Calu3 (cell line): Measurements from ENCODE around the gene BCAS3. TPM values are rescaled to one million over a fixed set of nuclear protein-coding genes. Genes with fewer than 3 reads are reported as not detected.
"Not testable (repeated sequence)": the region's sequence is repeated elsewhere in the genome, so short reads cannot be mapped to it uniquely, and the experiment has no call there.

Experiments
- BruUV-seq: library from RNA; stranded (reverse); fragments of 400-500 nt; replicated peaks from 2 replicates; lab custom pipeline; 2021; lab: Mats Ljungman, UMichigan
- CTCF ChIA-PET: fragments of 300-600 bp; sonication (Branson Sonifier 250); formaldehyde crosslinking; loops from one replicate; lab custom pipeline; 2022; ENCODE audit warnings: antibody characterized with exemption; lab: Charles Lee
- DNase-seq: peaks from one replicate; pipeline ENCODE4 v3.0.0; 2022
- H3K27ac Mint-ChIP-seq: one replicate; pipeline ENCODE4 v1.8.0; 2022; ENCODE audit warnings: mixed read lengths; ENCODE audit not compliant: unreplicated experiment
- H3K27me3 Mint-ChIP-seq: one replicate; pipeline ENCODE4 v1.8.0; 2022; ENCODE audit warnings: mixed read lengths; ENCODE audit not compliant: unreplicated experiment
- H3K36me3 Mint-ChIP-seq: one replicate; pipeline ENCODE4 v1.8.0; 2022; ENCODE audit warnings: mild to moderate bottlenecking, moderate library complexity, mixed read lengths; ENCODE audit not compliant: insufficient read depth, unreplicated experiment
- H3K4me1 Mint-ChIP-seq: one replicate; pipeline ENCODE4 v1.8.0; 2022; ENCODE audit warnings: mild to moderate bottlenecking, low read depth, mixed read lengths; ENCODE audit not compliant: unreplicated experiment
- H3K4me3 Mint-ChIP-seq: one replicate; pipeline ENCODE4 v1.8.0; 2022; ENCODE audit warnings: mild to moderate bottlenecking, low read depth, moderate library complexity, mixed read lengths; ENCODE audit not compliant: unreplicated experiment
- H3K9me3 Mint-ChIP-seq: one replicate; pipeline ENCODE4 v1.8.0; 2022; ENCODE audit warnings: low read depth, mixed read lengths; ENCODE audit not compliant: unreplicated experiment
- intact Hi-C: fragments of 100-400 bp; cut with micrococcal nuclease; formaldehyde crosslinking; loops from one replicate; pipeline ENCODE4 v1.10.0; 2022; ENCODE audit not compliant: unreplicated experiment
- total RNA-seq: library from RNA; stranded (reverse); gene quantifications from 2 replicates; pipeline ENCODE4 v1.2.3, GENCODE V29; 2022
- TF ChIP-seq, protein P1 (sequence below): fragments of 200-600 bp; IDR thresholded peaks from one replicate; pipeline ENCODE4 v1.8.0; 2022; ENCODE audit warnings: antibody characterized with exemption; ENCODE audit not compliant: unreplicated experiment

Gene BCAS3
- total RNA-seq, 1 experiment from 2014 or later = 10.9 TPM

DNA sequence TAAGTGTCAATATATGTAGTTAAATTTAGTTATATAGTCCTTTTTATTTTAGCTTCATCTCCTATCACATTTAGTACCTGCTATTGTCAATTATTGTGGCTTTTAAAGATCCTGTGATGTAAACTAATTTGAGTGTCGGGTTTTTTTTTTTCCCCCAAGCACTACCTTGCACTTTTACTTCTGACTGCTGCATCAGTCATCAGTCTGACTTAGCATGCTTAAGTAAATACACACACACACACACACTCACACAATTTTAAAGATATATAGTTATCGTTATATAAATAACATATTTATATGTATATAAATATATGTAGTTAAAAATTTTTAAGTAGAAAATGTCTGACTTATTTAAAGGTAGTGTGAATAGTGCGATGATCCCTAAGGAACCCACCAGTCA, 127.2 kb downstream of the BCAS3 start:
- Mint-ChIP-seq H3K4me1 (no peaks in the 10 kb centered on the region), H3K4me3 (no peak overlapping the region), H3K27ac (no peak overlapping the region), H3K9me3 (no peaks in the 10 kb centered on the region), H3K27me3 (no peaks in the 10 kb centered on the region), H3K36me3 (no peaks in the 10 kb centered on the region)
- TF ChIP-seq, protein P1, sequence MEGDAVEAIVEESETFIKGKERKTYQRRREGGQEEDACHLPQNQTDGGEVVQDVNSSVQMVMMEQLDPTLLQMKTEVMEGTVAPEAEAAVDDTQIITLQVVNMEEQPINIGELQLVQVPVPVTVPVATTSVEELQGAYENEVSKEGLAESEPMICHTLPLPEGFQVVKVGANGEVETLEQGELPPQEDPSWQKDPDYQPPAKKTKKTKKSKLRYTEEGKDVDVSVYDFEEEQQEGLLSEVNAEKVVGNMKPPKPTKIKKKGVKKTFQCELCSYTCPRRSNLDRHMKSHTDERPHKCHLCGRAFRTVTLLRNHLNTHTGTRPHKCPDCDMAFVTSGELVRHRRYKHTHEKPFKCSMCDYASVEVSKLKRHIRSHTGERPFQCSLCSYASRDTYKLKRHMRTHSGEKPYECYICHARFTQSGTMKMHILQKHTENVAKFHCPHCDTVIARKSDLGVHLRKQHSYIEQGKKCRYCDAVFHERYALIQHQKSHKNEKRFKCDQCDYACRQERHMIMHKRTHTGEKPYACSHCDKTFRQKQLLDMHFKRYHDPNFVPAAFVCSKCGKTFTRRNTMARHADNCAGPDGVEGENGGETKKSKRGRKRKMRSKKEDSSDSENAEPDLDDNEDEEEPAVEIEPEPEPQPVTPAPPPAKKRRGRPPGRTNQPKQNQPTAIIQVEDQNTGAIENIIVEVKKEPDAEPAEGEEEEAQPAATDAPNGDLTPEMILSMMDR = no peak
- CTCF ChIA-PET = no interaction called here
- DNase-seq = no peak
- intact Hi-C loops = no loop called here
- no TSS peak for BruUV-seq

DNA sequence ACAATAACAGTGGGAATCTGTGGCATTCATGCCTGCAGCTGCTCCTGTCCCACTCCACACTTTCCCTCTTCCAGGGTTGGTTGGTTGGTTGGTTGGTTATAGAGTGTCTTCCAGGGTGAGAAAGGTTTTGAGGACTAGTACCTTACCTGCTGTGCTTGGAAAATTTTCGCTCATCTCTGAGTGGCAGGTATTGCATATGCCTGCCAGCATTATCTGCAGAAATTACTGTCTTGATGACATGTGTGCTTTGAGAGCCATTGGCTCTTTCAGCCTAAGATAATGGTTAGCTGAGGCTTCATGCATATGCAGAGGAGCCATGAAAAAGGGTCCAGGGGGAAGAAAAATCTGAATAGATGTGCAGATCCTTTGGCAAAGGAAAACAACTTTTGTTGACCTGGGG, 131.8 kb downstream of the BCAS3 start:
- TF ChIP-seq, protein P1 = no peak
- Mint-ChIP-seq H3K27ac (no peak overlapping the region), H3K9me3 (peaks cover 5% of the 10 kb centered on the region), H3K36me3 (no peaks in the 10 kb centered on the region), H3K4me3 (no peak overlapping the region), H3K4me1 (no peaks in the 10 kb centered on the region), H3K27me3 (no peaks in the 10 kb centered on the region)
- no TSS peak for BruUV-seq
- intact Hi-C loops = no loop called here
- CTCF ChIA-PET = no interaction called here
- no peak for DNase-seq

DNA sequence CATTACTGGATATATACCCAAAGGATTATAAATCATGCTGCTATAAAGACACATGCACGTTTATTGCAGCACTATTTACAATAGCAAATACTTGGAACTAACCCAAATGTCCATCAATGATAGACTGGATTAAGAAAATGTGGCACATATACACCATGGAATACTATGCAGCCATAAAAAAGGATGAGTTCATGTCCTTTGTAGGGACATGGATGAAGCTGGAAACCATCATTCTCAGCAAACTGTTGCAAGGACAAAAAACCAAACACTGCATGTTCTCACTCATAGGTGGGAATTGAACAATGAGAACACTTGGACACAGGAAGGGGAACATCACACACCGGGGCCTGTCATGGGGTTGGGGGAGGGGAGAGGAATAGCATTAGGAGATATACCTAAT, 137.3 kb downstream of the BCAS3 start:
- not testable (repeated sequence) for BruUV-seq, H3K4me3 Mint-ChIP-seq

DNA sequence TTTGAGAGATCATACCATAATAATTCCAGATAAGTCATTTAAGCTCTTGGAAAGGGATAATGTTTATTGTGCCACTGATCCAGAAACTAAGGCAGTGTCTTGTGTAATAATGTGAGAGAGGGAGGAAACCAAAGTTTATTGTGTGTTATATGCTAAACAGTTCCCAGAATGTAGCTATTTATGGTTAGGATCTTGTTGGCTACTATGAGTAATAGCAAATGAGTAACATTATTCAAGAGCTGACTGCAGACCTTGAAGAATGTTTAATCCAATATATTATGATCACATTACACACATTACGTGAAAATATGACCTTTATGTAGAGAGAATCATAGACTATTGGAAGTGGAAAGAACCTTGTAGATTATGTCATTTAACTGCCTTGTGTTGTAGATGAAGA, 139.5 kb downstream of the BCAS3 start:
- BruUV-seq = no TSS peak
- peaks cover 2% of the 10 kb centered on the region for H3K9me3 Mint-ChIP-seq
- intact Hi-C loops = no loop called here
- H3K27ac Mint-ChIP-seq = no peak overlapping the region
- H3K27me3 Mint-ChIP-seq = no peaks in the 10 kb centered on the region
- H3K4me1 Mint-ChIP-seq = no peaks in the 10 kb centered on the region
- H3K4me3 Mint-ChIP-seq = no peak overlapping the region
- CTCF ChIA-PET = no interaction called here
- DNase-seq = no peak
- TF ChIP-seq, protein P1 = no peak
- no peaks in the 10 kb centered on the region for H3K36me3 Mint-ChIP-seq

More for the DNA sequence above, 137.3 kb downstream of the BCAS3 start:
- H3K27me3 Mint-ChIP-seq, H3K27ac Mint-ChIP-seq, DNase-seq, intact Hi-C loops, CTCF ChIA-PET, H3K9me3 Mint-ChIP-seq, H3K4me1 Mint-ChIP-seq, H3K36me3 Mint-ChIP-seq: not testable (repeated sequence)

DNA sequence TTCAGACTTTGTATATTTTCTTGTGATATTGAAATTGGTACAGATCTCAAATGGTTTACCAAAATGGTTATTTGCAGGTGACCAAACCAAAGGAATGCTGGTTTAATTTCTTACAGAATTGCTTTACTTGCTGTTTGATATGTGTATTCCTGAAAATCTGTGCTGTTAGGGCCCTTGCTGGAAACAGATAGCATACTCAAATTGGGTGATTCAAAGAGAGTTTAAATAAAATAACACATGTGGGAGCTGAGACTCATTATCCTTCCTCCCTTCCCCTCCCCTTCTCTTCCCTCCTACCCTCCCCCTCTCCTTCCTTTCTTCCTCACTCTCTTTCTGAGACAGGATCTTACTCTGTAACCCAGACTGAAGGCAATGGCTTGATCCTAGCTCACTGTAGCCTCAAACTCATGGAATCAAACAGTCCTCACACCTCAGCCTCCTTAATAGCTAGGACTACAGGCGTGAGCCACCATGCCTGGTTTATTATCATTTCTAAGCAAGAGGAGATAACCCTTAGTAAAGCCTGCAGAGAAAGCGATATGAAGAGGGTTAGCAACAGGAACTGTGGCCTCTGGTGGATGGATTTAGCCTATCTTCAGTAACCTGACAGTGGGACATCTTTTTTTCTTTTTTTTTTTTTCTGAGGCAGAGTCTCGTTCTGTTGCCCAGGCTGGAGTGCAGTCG, 141.9 kb downstream of the BCAS3 start:
- Mint-ChIP-seq H3K36me3 (no peaks in the 10 kb centered on the region), H3K27ac (no peak overlapping the region), H3K4me3 (no peak overlapping the region), H3K9me3 (no peaks in the 10 kb centered on the region), H3K27me3 (no peaks in the 10 kb centered on the region), H3K4me1 (no peaks in the 10 kb centered on the region)
- no peak for DNase-seq
- BruUV-seq = no TSS peak
- CTCF ChIA-PET = no interaction called here
- TF ChIP-seq, protein P1 = no peak
- intact Hi-C loops = no loop called here
